KOPT-K1 (cell line): ENCODE measurements around the gene MRPL30.
"Not testable (repeated sequence)": the region's sequence is repeated elsewhere in the genome, so short reads cannot be mapped to it uniquely, and the experiment has no call there.

Source experiments
- H3K27ac ChIP-seq: fragments of 200-600 bp; sonication (generic); 2 replicates; pipeline ENCODE4 v1.5.1; 2016; ENCODE audit warnings: antibody characterized with exemption, mild to moderate bottlenecking, low read depth, low read length; ENCODE audit not compliant: poor library complexity, severe bottlenecking
- H3K36me3 ChIP-seq: fragments of 200-600 bp; sonication (generic); 2 replicates; pipeline ENCODE4 v1.5.1; 2017; ENCODE audit warnings: antibody characterized with exemption, mild to moderate bottlenecking, low read length, moderate library complexity; ENCODE audit not compliant: insufficient read depth
- H3K9me3 ChIP-seq: fragments of 200-600 bp; sonication (generic); 2 replicates; pipeline ENCODE4 v1.5.1; 2017; ENCODE audit warnings: antibody characterized with exemption, low read length, mild to moderate bottlenecking; ENCODE audit not compliant: insufficient read depth, poor library complexity, severe bottlenecking

MRPL30 gene

GRCh38 chr2:99180755-99181623, at the start of gene MRPL30, which contains the start of gene MITD1:
Gene MRPL30 (plus strand): TSS chr2:99181184. CDS start chr2:99186204, 5,020 bp downstream.
Gene MITD1 (minus strand): TSS chr2:99181058. CDS start chr2:99180981, 77 bp downstream.
- Histone ChIP-seq H3K36me3 (peaks cover 10% of the 10 kb centered on the region; the same call in 1 of the 2 replicates), H3K9me3 (no peaks in the 10 kb centered on the region), H3K27ac (peak within 1 kb of the TSS; percentile 68)

GRCh38 chr2:99135044-99135556, 45.9 kb upstream of the MRPL30 start:
- not testable (repeated sequence) for H3K36me3 ChIP-seq, H3K27ac ChIP-seq
- peaks cover 36% of the 10 kb centered on the region for H3K9me3 ChIP-seq

GRCh38 chr2:99139003-99139402, 42.0 kb upstream of the MRPL30 start:
- H3K27ac ChIP-seq = no peak overlapping the region
- H3K9me3 ChIP-seq = peaks cover 2% of the 10 kb centered on the region
- H3K36me3 ChIP-seq = no peaks in the 10 kb centered on the region

GRCh38 chr2:99140056-99140859, 40.7 kb upstream of the MRPL30 start:
- H3K9me3 ChIP-seq = no peaks in the 10 kb centered on the region
- no peaks in the 10 kb centered on the region for H3K36me3 ChIP-seq
- peak overlapping the region; percentile 53 for H3K27ac ChIP-seq

GRCh38 chr2:99140860-99141109, 40.2 kb upstream of the MRPL30 start:
- Histone ChIP-seq H3K27ac (peak overlapping the region; percentile 53), H3K36me3 (no peaks in the 10 kb centered on the region)

GRCh38 chr2:99141110-99142108, 39.6 kb upstream of the MRPL30 start, which contains the start of gene C2orf15:
Gene C2orf15 (plus strand): TSS chr2:99141707. CDS start chr2:99150559, 8,852 bp downstream.
- H3K9me3 ChIP-seq = no peaks in the 10 kb centered on the region
- H3K27ac ChIP-seq = peak within 1 kb of the TSS; percentile 53
- no peaks in the 10 kb centered on the region for H3K36me3 ChIP-seq

More at GRCh38 chr2:99140860-99141109, 40.2 kb upstream of the MRPL30 start:
- no peaks in the 10 kb centered on the region for H3K9me3 ChIP-seq

- Histone ChIP-seq H3K9me3 (no peaks in the 10 kb centered on the region), H3K27ac (no peak overlapping the region), H3K36me3 (no peaks in the 10 kb centered on the region)
Observed at GRCh38 chr2:99150706-99151105, 30.3 kb upstream of the MRPL30 start.

GRCh38 chr2:99152199-99152895, 28.6 kb upstream of the MRPL30 start:
- H3K27ac ChIP-seq = no peak overlapping the region
- H3K9me3 ChIP-seq = no peaks in the 10 kb centered on the region
- peaks cover 11% of the 10 kb centered on the region for H3K36me3 ChIP-seq

- peaks cover 26% of the 10 kb centered on the region for H3K36me3 ChIP-seq
- H3K27ac ChIP-seq = peak overlapping the region; percentile 90
- no peaks in the 10 kb centered on the region for H3K9me3 ChIP-seq
Observed at GRCh38 chr2:99153921-99154604, 26.9 kb upstream of the MRPL30 start.

GRCh38 chr2:99154643-99155536, 26.1 kb upstream of the MRPL30 start, which contains the start of the genes LIPT1 and TSGA10:
Gene LIPT1 (plus strand): TSS chr2:99154967. CDS start chr2:99161958, 6,991 bp downstream.
Gene TSGA10 (minus strand): TSS chr2:99154942. CDS start chr2:99109439, 45,503 bp downstream.
- Histone ChIP-seq H3K27ac (peak within 1 kb of the TSS; percentile 90), H3K36me3 (peaks cover 34% of the 10 kb centered on the region), H3K9me3 (no peaks in the 10 kb centered on the region)

- Histone ChIP-seq H3K36me3 (peaks cover 48% of the 10 kb centered on the region), H3K27ac (no peak overlapping the region), H3K9me3 (no peaks in the 10 kb centered on the region)
Observed at GRCh38 chr2:99156891-99157290, 24.1 kb upstream of the MRPL30 start.

GRCh38 chr2:99158599-99158998, 22.4 kb upstream of the MRPL30 start:
- Histone ChIP-seq H3K9me3 (no peaks in the 10 kb centered on the region), H3K27ac (no peak overlapping the region)

More at GRCh38 chr2:99158599-99158998, 22.4 kb upstream of the MRPL30 start:
- H3K36me3 ChIP-seq = peaks cover 64% of the 10 kb centered on the region
